MM.1S (cell line): ENCODE data around the gene TSPAN15.

Experiments
- CTCF ChIP-seq: fragments of 300-600 bp; sonication (generic); IDR thresholded peaks from 2 replicates; pipeline ENCODE4 v1.5.1; 2016; ENCODE audit warnings: antibody characterized with exemption, low read length, mixed read lengths
- EZH2 ChIP-seq: fragments of 300-600 bp; sonication (generic); optimal IDR thresholded peaks from 2 replicates; pipeline ENCODE3; 2017; ENCODE audit warnings: low read depth, mild to moderate bottlenecking, antibody characterized with exemption, low read length, mixed read lengths

GRCh38 chr10:69481811-69482524 lies 30.7 kb downstream of the TSPAN15 start:
- TF ChIP-seq EZH2, result no peak
- TF ChIP-seq CTCF, result no peak
